ENCODE results near the gene DDX42.

The DDX42 gene

DNA sequence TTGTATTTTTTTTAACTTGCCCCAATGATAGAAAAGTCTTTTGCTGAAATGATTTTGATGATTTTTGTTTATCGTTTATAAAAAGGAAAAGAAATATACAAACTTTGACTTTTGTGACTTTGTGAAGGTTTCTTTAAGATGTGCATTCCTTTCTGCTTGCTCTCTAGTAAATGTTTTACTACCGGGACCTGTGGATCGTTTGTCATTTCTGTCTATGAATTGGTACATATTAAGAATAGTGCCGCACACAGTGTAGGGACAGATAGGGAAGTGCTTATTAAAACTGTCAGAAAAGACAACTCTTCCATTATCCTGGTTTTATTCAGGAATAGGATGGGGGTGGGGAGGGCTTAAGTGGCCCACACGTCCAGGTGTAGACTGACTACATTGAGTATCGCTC is 45.2 kb downstream of the DDX42 start:
- no peaks in the 10 kb centered on the region for H3K4me1 ChIP-seq (ENCODE audit: low read length)
- H3K27ac ChIP-seq (ENCODE audit: low read length) = no peak overlapping the region
- no peaks in the 10 kb centered on the region for H3K9me2 ChIP-seq (replicated peaks; ENCODE audit: insufficient read depth, low read length)
- no peaks in the 10 kb centered on the region for H3K9me3 ChIP-seq (replicated peaks; ENCODE audit: insufficient read depth, low read length)
- H4K20me1 ChIP-seq (ENCODE audit: insufficient read depth, low read length) = no peaks in the 10 kb centered on the region
- TF ChIP-seq EZH2phosphoT487 (IDR thresholded peaks at IDR 0.05; ENCODE audit: low read length) (no peak), EZH2 (optimal IDR thresholded peaks at IDR 0.05; ENCODE audit: low read depth, low read length) (no peak)
- TF ChIP-seq, protein P1, sequence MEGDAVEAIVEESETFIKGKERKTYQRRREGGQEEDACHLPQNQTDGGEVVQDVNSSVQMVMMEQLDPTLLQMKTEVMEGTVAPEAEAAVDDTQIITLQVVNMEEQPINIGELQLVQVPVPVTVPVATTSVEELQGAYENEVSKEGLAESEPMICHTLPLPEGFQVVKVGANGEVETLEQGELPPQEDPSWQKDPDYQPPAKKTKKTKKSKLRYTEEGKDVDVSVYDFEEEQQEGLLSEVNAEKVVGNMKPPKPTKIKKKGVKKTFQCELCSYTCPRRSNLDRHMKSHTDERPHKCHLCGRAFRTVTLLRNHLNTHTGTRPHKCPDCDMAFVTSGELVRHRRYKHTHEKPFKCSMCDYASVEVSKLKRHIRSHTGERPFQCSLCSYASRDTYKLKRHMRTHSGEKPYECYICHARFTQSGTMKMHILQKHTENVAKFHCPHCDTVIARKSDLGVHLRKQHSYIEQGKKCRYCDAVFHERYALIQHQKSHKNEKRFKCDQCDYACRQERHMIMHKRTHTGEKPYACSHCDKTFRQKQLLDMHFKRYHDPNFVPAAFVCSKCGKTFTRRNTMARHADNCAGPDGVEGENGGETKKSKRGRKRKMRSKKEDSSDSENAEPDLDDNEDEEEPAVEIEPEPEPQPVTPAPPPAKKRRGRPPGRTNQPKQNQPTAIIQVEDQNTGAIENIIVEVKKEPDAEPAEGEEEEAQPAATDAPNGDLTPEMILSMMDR (IDR thresholded peaks at IDR 0.05; ENCODE audit: low read length) = no peak
- peaks cover 35% of the 10 kb centered on the region for H3K36me3 ChIP-seq (replicated peaks; ENCODE audit: insufficient read depth, low read length)
- H2AFZ ChIP-seq (ENCODE audit: low read length) = no peak overlapping the region
- peaks cover 24% of the 10 kb centered on the region for H3K79me2 ChIP-seq (ENCODE audit: low read length)
- peaks cover 10% of the 10 kb centered on the region for H3F3A ChIP-seq (ENCODE audit: insufficient read depth, low read length)
- H3K9ac ChIP-seq (ENCODE audit: low read length) = no peak overlapping the region
- no peak overlapping the region for H3K4me2 ChIP-seq (ENCODE audit: low read depth, low read length)
- H3K27me3 ChIP-seq (replicated peaks; ENCODE audit: insufficient read depth, low read length) = no peaks in the 10 kb centered on the region
- no peak overlapping the region for H3K4me3 ChIP-seq (ENCODE audit: low read length)
- no peak for DNase-seq

DNA sequence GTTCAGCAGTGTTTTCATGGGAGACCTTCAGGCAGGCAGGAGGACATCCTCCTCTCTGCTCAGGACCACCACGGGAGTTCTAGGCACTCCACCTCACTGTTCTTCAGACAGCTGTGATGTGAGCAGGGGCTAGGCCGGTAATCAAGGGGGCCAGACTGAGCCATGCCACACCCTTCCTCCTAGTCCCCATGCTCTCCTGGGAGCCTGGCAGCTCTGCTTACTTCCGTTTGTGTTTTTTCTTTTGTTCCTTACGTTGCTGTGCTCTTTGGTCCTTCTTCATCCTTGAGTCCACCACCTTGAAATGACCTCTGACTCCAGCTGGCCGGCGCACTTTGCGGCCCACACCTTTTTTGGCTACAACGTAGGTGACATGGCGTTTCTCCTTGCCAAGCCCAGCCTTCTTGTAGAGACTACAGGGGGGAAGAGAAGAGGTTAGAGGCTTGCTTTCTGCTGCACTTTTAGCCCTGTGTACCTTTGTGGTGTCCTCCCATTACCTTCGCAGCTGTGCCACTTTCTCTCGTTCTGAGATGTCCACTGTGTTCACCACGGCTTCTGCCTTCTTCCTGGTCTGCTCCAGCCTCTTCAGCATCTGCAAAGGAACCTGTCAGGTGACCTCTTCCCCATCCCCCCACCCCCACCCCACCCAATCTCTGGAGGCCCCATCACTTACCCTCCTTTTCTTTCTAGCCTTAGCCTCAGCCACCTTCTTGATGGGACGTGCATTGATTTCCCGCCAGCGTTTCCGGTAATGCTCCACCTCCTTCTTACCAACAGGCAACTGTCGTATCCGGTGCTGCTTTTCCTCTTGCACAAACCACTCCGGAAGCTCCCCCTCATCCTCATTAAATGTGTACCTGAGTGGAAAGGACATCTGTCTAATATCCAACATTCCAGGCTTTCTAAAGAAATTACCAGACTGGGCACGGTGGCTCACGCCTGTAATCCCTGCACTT is 45.9 kb downstream of the DDX42 start:
- peaks cover 10% of the 10 kb centered on the region for H3F3A ChIP-seq (ENCODE audit: insufficient read depth, low read length)
- H3K27me3 ChIP-seq (replicated peaks; ENCODE audit: insufficient read depth, low read length) = no peaks in the 10 kb centered on the region
- H3K4me1 ChIP-seq (ENCODE audit: low read length) = no peaks in the 10 kb centered on the region
- no peak overlapping the region for H3K4me2 ChIP-seq (ENCODE audit: low read depth, low read length)
- no peak overlapping the region for H3K27ac ChIP-seq (ENCODE audit: low read length)
- DNase-seq = no peak
- no peaks in the 10 kb centered on the region for H3K9me2 ChIP-seq (replicated peaks; ENCODE audit: insufficient read depth, low read length)
- TF ChIP-seq, protein P1 (IDR thresholded peaks at IDR 0.05; ENCODE audit: low read length) = no peak
- TF ChIP-seq EZH2 (optimal IDR thresholded peaks at IDR 0.05; ENCODE audit: low read depth, low read length) (no peak), EZH2phosphoT487 (IDR thresholded peaks at IDR 0.05; ENCODE audit: low read length) (no peak)
- H4K20me1 ChIP-seq (ENCODE audit: insufficient read depth, low read length) = no peaks in the 10 kb centered on the region
- no peak overlapping the region for H3K4me3 ChIP-seq (ENCODE audit: low read length)
- H3K79me2 ChIP-seq (ENCODE audit: low read length) = peaks cover 30% of the 10 kb centered on the region
- H2AFZ ChIP-seq (ENCODE audit: low read length) = no peak overlapping the region
- H3K9me3 ChIP-seq (replicated peaks; ENCODE audit: insufficient read depth, low read length) = no peaks in the 10 kb centered on the region
- H3K36me3 ChIP-seq (replicated peaks; ENCODE audit: insufficient read depth, low read length) = peaks cover 32% of the 10 kb centered on the region
- H3K9ac ChIP-seq (ENCODE audit: low read length) = no peak overlapping the region

DNA sequence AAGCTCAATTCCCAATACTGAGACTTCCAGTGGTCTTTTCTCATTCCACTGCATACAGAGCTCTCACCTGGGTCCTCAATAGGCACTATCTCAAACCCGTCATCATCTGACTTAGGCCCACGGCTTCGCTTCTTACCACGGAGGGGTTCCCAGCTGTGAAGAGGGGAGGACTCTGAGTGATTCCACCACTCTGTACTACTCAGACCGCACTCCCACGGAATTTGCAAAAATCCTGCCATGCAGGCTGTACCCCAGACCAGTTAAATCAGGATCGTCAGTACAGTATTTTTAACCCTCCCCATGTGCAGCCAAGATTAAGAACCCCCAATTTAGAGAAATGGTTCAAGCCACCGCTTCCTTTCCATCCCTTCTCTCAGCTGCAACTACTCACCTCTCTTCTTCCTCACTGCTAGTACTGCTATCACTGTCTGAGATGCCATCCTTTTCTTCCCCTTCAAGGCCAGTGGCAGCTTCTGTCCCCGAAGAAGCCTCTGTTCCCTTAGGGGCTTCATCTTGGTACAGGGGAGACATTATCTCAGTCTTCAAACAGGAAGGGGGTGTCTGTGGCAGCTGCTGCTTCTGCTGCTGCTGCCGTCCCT is 47.1 kb downstream of the DDX42 start:
- no peak overlapping the region for H3K27ac ChIP-seq (ENCODE audit: low read length)
- H3F3A ChIP-seq (ENCODE audit: insufficient read depth, low read length) = peaks cover 10% of the 10 kb centered on the region
- no peak overlapping the region for H3K4me2 ChIP-seq (ENCODE audit: low read depth, low read length)
- peaks cover 5% of the 10 kb centered on the region; the same call in 1 of the 2 replicates for H3K4me1 ChIP-seq (ENCODE audit: low read length)
- peaks cover 42% of the 10 kb centered on the region for H3K79me2 ChIP-seq (ENCODE audit: low read length)
- no peaks in the 10 kb centered on the region for H4K20me1 ChIP-seq (ENCODE audit: insufficient read depth, low read length)
- H3K27me3 ChIP-seq (replicated peaks; ENCODE audit: insufficient read depth, low read length) = no peaks in the 10 kb centered on the region
- H3K9ac ChIP-seq (ENCODE audit: low read length) = no peak overlapping the region
- TF ChIP-seq EZH2 (optimal IDR thresholded peaks at IDR 0.05; ENCODE audit: low read depth, low read length) = no peak
- TF ChIP-seq EZH2phosphoT487 (IDR thresholded peaks at IDR 0.05; ENCODE audit: low read length) = no peak
- TF ChIP-seq, protein P1 (IDR thresholded peaks at IDR 0.05; ENCODE audit: low read length) = no peak
- peaks cover 25% of the 10 kb centered on the region; the same call in 1 of the 2 replicates for H3K36me3 ChIP-seq (replicated peaks; ENCODE audit: insufficient read depth, low read length)
- no peaks in the 10 kb centered on the region for H3K9me3 ChIP-seq (replicated peaks; ENCODE audit: insufficient read depth, low read length)
- H3K9me2 ChIP-seq (replicated peaks; ENCODE audit: insufficient read depth, low read length) = no peaks in the 10 kb centered on the region
- no peak overlapping the region for H2AFZ ChIP-seq (ENCODE audit: low read length)
- no peak for DNase-seq
- H3K4me3 ChIP-seq (ENCODE audit: low read length) = no peak overlapping the region

All from MM.1S (cell line).